CD4-positive, CD25-positive, alpha-beta regulatory T cell (primary cell): ENCODE measurements around the gene VDR. TPM values are rescaled to one million over a fixed set of nuclear protein-coding genes. Genes with fewer than 3 reads are reported as not detected.

ENCODE experiments used
- ATAC-seq, 2 donors: fragments of 150-1000 bp; cut with Tn5 transposase; one replicate each; pipeline ENCODE4 v1.10.0; 2021; ENCODE audit warnings: low read depth in 2 of 2, moderate number of reproducible peaks in 2 of 2, moderate library complexity in 1 of 2
- DNase-seq, 3 donors: peaks; one replicate each; pipeline versions ENCODE4 v3.0.0 to v3.0.0-alpha.2; 2012 to 2022; ENCODE audit warnings: mixed read lengths in 1 of 3
- H3K27ac ChIP-seq: one replicate; pipeline ENCODE4 v1.7.0; 2013; ENCODE audit warnings: mild to moderate bottlenecking, low read length; ENCODE audit not compliant: insufficient read depth, poor library complexity, severe bottlenecking
- H3K27me3 ChIP-seq: one replicate; pipeline ENCODE4 v1.7.0; 2013; ENCODE audit warnings: low read length; ENCODE audit not compliant: control insufficient read depth, insufficient read depth
- H3K36me3 ChIP-seq: one replicate; pipeline ENCODE4 v1.7.0; 2013; ENCODE audit warnings: mild to moderate bottlenecking, low read length, moderate library complexity; ENCODE audit not compliant: control insufficient read depth, insufficient read depth
- H3K4me1 ChIP-seq: 2 replicates; pipeline ENCODE4 v1.7.0; 2013; ENCODE audit warnings: mild to moderate bottlenecking, low read length; ENCODE audit not compliant: insufficient read depth, control insufficient read depth, poor library complexity, severe bottlenecking
- H3K4me3 ChIP-seq: one replicate; pipeline ENCODE4 v1.7.0; 2013; ENCODE audit warnings: low read depth, mild to moderate bottlenecking, low read length, moderate library complexity
- H3K9me3 ChIP-seq, 2 experiments: 1 replicate in 1 of 2; 2 replicates in 1 of 2; pipeline ENCODE4 v1.7.0; 2013; ENCODE audit warnings: low read length in 2 of 2, mild to moderate bottlenecking in 1 of 2, moderate library complexity in 1 of 2; ENCODE audit not compliant: control insufficient read depth in 2 of 2
- H3K27ac Mint-ChIP-seq, 3 donors: one replicate each; pipeline ENCODE4 v1.8.0; 2020 to 2022; ENCODE audit warnings: mild to moderate bottlenecking in 3 of 3, mixed read lengths in 3 of 3, moderate library complexity in 2 of 3
- H3K27me3 Mint-ChIP-seq: one replicate; pipeline ENCODE4 v1.8.0; 2022; ENCODE audit warnings: mild to moderate bottlenecking, mixed read lengths
- H3K36me3 Mint-ChIP-seq: one replicate; pipeline ENCODE4 v1.8.0; 2020; ENCODE audit warnings: mixed read lengths
- H3K4me1 Mint-ChIP-seq, 4 donors: one replicate each; pipeline ENCODE4 v1.8.0; 2020 to 2022; ENCODE audit warnings: mixed read lengths in 4 of 4, mild to moderate bottlenecking in 1 of 4
- H3K4me3 Mint-ChIP-seq, 4 donors: one replicate each; pipeline ENCODE4 v1.8.0; 2020 to 2022; ENCODE audit warnings: mild to moderate bottlenecking in 4 of 4, mixed read lengths in 4 of 4, moderate library complexity in 3 of 4
- H3K9me3 Mint-ChIP-seq, 7 donors: one replicate each; pipeline ENCODE4 v1.8.0; 2020 to 2022; ENCODE audit warnings: mixed read lengths in 7 of 7, mild to moderate bottlenecking in 3 of 7, moderate library complexity in 2 of 7
- polyA plus RNA-seq, 4 donors: library from polyadenylated mRNA; unstranded; fragments of 300-500 nt; fragmentation: Illumina TruSeq; gene quantifications; one replicate each; pipeline ENCODE4 v1.2.3, GENCODE V29; 2021
- total RNA-seq: library from RNA; stranded (reverse); gene quantifications from one replicate; pipeline ENCODE4 v1.2.3, GENCODE V29; 2022

The VDR gene
- total and polyA plus RNA-seq, 5 donors from 2014 or later, result 1.6 to 4.5 (median 2.8) TPM

DNA sequence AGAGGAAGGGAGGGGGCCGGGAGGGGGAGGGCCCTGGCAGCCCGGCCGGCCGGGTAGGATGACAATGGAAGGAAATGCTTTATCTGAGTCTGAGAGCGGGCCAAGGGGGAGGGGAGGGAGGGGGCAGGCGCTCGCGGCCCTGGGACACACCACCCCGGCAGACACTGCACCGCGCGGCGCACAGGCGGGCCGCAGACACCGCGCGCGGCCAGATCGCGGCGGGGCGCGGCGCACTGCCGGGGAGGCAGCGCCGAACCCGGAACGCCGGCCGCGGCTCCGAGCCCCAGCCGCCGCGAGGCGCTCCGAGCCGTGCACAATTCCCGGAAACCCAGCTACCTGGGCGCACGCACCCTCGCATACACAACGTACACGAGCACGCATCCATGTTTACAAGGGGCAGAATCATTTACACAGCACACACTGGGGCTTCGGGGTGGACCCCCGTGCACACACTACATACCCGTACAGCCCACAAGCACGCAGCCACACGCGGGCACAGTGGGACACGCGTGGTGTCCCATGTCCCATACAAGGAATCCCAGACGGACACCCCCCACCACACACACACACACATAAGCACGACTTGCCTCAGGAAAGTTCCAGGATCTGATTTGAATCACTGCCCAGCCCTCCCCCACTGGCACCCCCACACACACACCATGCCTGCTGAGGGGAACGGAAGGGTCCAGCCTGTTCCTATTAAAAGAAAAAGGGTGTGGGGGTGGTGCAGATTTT, 84.7 kb downstream of the VDR start, which contains the start of gene HDAC7:
TSS of gene HDAC7 (minus strand) at position 8 of the 735 bp plus-strand sequence. CDS start 118 bp downstream, outside the sequence.
- H3K4me1 Mint-ChIP-seq, result peaks cover 19 to 85% (median 60%) of the 10 kb centered on the region in 4 donors
- Histone ChIP-seq H3K9me3 (no peaks in the 10 kb centered on the region), H3K36me3 (no peaks in the 10 kb centered on the region), H3K27me3 (no peaks in the 10 kb centered on the region), H3K4me3 (peak within 1 kb of the TSS; percentile 81), H3K4me1 (peaks cover 69% of the 10 kb centered on the region), H3K27ac (peak within 1 kb of the TSS; percentile 97)
- H3K4me3 Mint-ChIP-seq, result peak within 1 kb of the TSS; percentile 93 to 99 (median 96)
- peak; percentile 57 to 91 (median 67) for DNase-seq
- peak; percentile 65 to 69 for ATAC-seq
- H3K27me3 Mint-ChIP-seq, result no peaks in the 10 kb centered on the region
- H3K27ac Mint-ChIP-seq, result peak within 1 kb of the TSS; percentile 95 to 99 (median 97)
- H3K36me3 Mint-ChIP-seq, result no peaks in the 10 kb centered on the region
- no peaks in the 10 kb centered on the region for H3K9me3 Mint-ChIP-seq

DNA sequence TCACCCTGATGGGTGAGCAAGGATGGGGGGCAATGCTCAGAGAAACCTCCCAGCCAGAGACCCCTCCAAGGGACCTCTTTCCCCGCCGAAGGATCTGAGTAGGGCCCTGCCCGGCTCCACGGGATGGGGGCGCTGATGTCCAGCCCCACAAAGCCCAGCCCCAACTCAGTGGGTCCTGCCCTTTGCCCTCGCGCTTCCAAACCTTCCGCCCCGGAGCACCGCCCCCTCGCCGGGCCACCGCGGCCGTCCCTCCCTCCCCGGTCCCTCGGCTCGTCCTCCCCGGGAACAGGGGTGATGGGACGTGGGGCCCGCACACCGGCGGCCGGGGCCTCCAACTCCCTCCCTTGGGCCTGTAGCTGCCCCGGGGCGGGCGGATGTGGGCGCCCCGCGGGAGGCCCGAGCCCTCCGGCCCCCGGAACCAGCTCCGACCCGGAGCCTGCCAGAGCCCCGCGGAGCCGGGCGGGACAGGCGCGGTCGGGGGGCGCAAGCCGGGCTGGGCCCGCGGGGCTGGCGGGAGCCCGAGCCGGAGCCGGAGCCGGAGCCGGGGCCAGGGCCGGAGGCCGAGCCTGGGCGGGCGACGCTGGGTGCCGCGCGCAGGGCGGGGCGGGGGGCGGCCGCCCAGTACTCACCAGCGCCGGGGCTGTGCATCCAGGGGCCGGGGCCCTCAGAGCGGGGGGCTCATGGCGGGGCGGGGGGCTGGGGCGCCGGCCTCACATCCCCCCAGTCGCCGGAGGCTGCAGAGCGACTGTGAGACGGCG, 85.5 kb downstream of the VDR start:
- Mint-ChIP-seq H3K27me3 (no peaks in the 10 kb centered on the region), H3K9me3 (no peaks in the 10 kb centered on the region), H3K36me3 (no peaks in the 10 kb centered on the region), H3K4me3 (peak overlapping the region; percentile 93 to 99 (median 96)), H3K27ac (peak overlapping the region; percentile 95 to 99 (median 97)), H3K4me1 (peaks cover 12 to 85% (median 60%) of the 10 kb centered on the region in 4 donors)
- DNase-seq (peak in 1 of 3 donors; percentile 39), ATAC-seq (peak in 1 of 2 donors; percentile 6)
- Histone ChIP-seq H3K4me3 (peak overlapping the region; percentile 81), H3K27me3 (no peaks in the 10 kb centered on the region), H3K27ac (peak overlapping the region; percentile 97), H3K4me1 (peaks cover 69% of the 10 kb centered on the region), H3K9me3 (no peaks in the 10 kb centered on the region), H3K36me3 (peaks cover 4% of the 10 kb centered on the region)

DNA sequence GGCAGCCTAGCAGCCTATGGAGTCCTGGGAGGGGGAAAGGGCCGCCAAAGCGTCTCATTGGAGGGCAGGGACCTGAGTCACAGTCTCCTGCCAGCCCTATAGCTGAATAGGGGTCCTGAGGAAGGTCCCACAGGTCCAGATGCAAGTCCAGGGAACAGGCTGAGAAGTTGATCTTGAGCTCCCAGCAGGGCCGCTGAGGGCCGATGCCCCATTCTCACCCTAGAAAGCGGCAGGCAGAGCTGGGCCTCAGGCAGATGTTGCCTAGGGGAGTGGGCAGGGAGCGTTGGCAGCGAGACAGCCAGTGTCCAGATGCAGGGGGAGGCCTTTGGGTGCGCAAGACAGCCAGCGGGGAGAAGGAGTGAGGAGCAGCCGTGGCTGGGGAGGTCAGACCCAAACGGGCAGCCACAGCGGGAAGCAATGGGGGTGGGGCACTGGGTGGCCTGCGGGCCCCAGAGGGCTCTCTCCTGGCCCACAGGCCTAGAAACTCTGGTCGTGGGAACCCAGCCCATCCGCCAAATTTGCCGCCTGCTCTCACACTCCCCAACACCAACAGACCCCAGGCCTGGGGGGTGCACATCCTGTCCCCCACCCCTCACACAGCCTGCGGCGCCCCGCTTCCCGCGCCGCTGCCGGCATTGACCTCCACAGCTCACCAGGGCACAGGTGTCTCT, 86.2 kb downstream of the VDR start:
- ATAC-seq (peak; percentile 11 to 13), DNase-seq (peak in 2 of 3 donors; percentile 46 to 65)
- H3K9me3 Mint-ChIP-seq, result no peaks in the 10 kb centered on the region
- no peaks in the 10 kb centered on the region for H3K9me3 ChIP-seq
- no peaks in the 10 kb centered on the region for H3K27me3 ChIP-seq
- H3K36me3 ChIP-seq, result peaks cover 4% of the 10 kb centered on the region
- no peaks in the 10 kb centered on the region for H3K27me3 Mint-ChIP-seq
- peak overlapping the region; percentile 89 to 99 (median 96) for H3K4me3 Mint-ChIP-seq
- H3K4me1 Mint-ChIP-seq, result peaks cover 5 to 85% (median 59%) of the 10 kb centered on the region in 4 donors
- H3K4me1 ChIP-seq, result peaks cover 69% of the 10 kb centered on the region
- no peaks in the 10 kb centered on the region for H3K36me3 Mint-ChIP-seq
- peak overlapping the region; percentile 81 for H3K4me3 ChIP-seq
- peak overlapping the region; percentile 95 to 99 (median 97) for H3K27ac Mint-ChIP-seq
- H3K27ac ChIP-seq, result peak overlapping the region; percentile 97

DNA sequence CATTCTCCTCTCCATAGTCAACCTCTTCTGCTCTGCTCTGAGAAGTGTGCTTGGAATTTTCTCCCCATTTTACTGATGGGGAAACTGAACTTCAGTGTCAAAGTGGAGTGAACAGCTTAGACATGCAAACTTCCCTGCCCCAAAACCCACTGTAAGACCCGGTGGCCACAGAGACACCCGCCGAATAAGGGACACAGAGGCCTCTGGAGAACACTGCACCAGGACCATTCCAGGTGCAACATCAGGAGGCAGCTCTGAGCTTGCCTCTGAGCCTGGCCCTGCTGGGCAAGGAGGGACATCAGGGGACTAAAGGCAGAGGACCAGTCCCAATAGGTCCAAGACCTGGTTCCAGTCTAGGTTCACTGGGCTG, 86.8 kb downstream of the VDR start:
- Mint-ChIP-seq H3K9me3 (no peaks in the 10 kb centered on the region), H3K4me3 (peak overlapping the region; percentile 89 to 99 (median 96)), H3K4me1 (peaks cover 5 to 85% (median 58%) of the 10 kb centered on the region in 4 donors), H3K36me3 (no peaks in the 10 kb centered on the region), H3K27me3 (no peaks in the 10 kb centered on the region), H3K27ac (peak overlapping the region; percentile 95 to 99 (median 97))
- peak overlapping the region; percentile 97 for H3K27ac ChIP-seq
- H3K27me3 ChIP-seq, result no peaks in the 10 kb centered on the region
- H3K9me3 ChIP-seq, result no peaks in the 10 kb centered on the region
- DNase-seq, result no peak
- peaks cover 74% of the 10 kb centered on the region for H3K4me1 ChIP-seq
- ATAC-seq, result no peak
- peaks cover 4% of the 10 kb centered on the region for H3K36me3 ChIP-seq
- H3K4me3 ChIP-seq, result peak overlapping the region; percentile 81

DNA sequence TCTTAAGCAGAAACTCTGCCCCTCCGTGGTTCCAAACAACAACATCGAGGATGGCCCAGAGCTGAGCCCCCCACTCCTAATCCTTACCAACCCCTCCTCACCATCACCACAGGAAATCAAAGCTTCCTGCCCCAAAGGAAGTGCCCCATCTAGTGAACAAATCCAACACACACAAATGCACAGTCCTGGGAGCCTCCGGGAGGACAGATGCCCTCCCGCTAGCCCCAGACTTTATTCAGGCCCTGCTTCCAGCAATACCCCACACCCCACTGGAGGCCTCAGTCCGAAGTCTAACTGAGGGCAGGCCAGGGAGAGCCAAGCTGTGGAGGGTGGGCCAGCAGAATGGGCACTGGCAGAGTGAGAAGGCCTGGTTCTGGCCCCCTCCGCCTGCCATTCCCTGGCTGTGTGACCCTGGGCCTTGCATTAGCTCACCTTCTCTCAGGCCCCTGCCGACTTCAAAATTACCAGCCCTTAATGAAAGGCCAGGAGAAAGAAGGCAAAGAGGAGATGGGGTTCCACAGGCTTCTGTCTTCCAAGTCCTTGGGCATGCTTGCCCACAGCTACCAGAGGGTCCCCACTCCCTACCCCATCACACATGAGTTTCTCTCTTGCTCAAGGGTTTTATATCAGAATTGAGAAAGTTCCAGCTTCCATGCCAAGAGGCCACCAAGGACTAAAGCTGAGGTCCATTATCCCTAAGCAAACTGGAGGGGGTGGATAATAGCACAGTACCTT, 87.4 kb downstream of the VDR start:
- no peak for DNase-seq
- peaks cover 78% of the 10 kb centered on the region for H3K4me1 ChIP-seq

DNA sequence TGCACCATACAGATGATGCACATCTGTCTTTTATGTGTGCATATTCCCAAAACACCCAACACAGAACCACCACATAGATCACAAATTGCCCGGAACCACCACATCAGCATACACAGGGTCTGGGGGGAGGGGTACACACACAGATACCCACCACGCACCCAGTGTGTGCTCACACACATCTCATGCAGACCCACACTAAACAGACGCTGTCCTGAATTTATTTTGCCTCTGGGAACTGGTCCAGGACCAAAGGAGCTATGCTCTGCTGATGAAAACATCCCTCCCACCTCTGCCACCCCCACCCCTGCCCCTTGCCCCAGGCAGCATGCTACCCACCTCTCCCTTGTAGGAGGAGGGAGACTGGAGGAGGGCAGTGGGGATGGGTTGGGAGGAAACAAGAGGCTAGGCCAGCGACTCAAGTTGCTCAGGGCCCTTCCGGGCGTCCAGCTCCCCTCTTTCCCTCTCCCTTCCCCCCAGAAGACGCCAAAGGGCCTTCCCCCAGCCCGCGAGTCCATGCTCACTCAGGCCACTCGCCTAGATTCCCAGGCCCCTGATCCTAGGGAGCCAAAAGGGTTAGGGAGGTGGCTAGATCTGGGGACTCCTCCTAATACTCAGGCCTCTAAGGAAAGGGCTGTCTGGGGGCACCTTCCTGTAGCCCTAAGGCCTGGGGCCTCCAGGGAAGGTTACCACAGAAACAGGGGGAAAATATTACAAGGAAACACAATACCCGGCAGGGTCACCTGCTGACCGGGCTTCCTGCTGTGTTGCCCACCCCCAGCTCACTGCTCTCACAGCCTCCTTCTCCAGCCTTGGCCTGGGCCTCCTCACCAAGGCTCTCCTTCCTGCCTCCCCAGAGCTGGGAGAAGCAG, 88.2 kb downstream of the VDR start:
- H3K27me3 Mint-ChIP-seq, result no peaks in the 10 kb centered on the region

More for the DNA sequence above, 87.4 kb downstream of the VDR start:
- Histone ChIP-seq H3K9me3 (no peaks in the 10 kb centered on the region), H3K4me3 (peak overlapping the region; percentile 81), H3K27ac (peak overlapping the region; percentile 97), H3K27me3 (no peaks in the 10 kb centered on the region), H3K36me3 (peaks cover 4% of the 10 kb centered on the region)
- no peaks in the 10 kb centered on the region for H3K9me3 Mint-ChIP-seq
- H3K4me1 Mint-ChIP-seq, result peaks cover under 1 to 85% (median 56%) of the 10 kb centered on the region in 4 donors
- no peaks in the 10 kb centered on the region for H3K27me3 Mint-ChIP-seq
- no peaks in the 10 kb centered on the region for H3K36me3 Mint-ChIP-seq
- no peak for ATAC-seq
- peak overlapping the region; percentile 89 to 99 (median 96) for H3K4me3 Mint-ChIP-seq
- peak overlapping the region; percentile 95 to 99 (median 97) for H3K27ac Mint-ChIP-seq

More for the DNA sequence above, 88.2 kb downstream of the VDR start:
- no peaks in the 10 kb centered on the region for H3K27me3 ChIP-seq
- Mint-ChIP-seq H3K9me3 (no peaks in the 10 kb centered on the region), H3K4me3 (peak overlapping the region; percentile 89 to 99 (median 96)), H3K4me1 (peaks cover 5 to 85% (median 56%) of the 10 kb centered on the region in 4 donors), H3K36me3 (no peaks in the 10 kb centered on the region), H3K27ac (peak overlapping the region; percentile 95 to 99 (median 97))
- H3K4me3 ChIP-seq, result peak overlapping the region; percentile 81
- DNase-seq, result no peak
- peaks cover 85% of the 10 kb centered on the region for H3K4me1 ChIP-seq
- H3K27ac ChIP-seq, result peak overlapping the region; percentile 97
- H3K9me3 ChIP-seq, result no peaks in the 10 kb centered on the region
- H3K36me3 ChIP-seq, result peaks cover 4% of the 10 kb centered on the region
- no peak for ATAC-seq
